ENCODE measurements around the gene RBM7. TPM values are rescaled to one million over a fixed set of nuclear protein-coding genes. Genes with fewer than 3 reads are reported as not detected.

Gene RBM7
- polyA plus RNA-seq, 1 experiment = 59.8 TPM

GRCh38 chr11:114416441-114416961 lies 16.0 kb downstream of the RBM7 start:
- Histone ChIP-seq H3K9me3 (ENCODE audit: control insufficient read depth, insufficient read depth, low read length) (no peaks in the 10 kb centered on the region), H3K27ac (ENCODE audit: low read depth, low read length) (no peak overlapping the region), H3K4me3 (ENCODE audit: low read depth, low read length) (no peak overlapping the region), H3K27me3 (ENCODE audit: control insufficient read depth, insufficient read depth, low read length) (no peaks in the 10 kb centered on the region)
- TF ChIP-seq, protein P1, sequence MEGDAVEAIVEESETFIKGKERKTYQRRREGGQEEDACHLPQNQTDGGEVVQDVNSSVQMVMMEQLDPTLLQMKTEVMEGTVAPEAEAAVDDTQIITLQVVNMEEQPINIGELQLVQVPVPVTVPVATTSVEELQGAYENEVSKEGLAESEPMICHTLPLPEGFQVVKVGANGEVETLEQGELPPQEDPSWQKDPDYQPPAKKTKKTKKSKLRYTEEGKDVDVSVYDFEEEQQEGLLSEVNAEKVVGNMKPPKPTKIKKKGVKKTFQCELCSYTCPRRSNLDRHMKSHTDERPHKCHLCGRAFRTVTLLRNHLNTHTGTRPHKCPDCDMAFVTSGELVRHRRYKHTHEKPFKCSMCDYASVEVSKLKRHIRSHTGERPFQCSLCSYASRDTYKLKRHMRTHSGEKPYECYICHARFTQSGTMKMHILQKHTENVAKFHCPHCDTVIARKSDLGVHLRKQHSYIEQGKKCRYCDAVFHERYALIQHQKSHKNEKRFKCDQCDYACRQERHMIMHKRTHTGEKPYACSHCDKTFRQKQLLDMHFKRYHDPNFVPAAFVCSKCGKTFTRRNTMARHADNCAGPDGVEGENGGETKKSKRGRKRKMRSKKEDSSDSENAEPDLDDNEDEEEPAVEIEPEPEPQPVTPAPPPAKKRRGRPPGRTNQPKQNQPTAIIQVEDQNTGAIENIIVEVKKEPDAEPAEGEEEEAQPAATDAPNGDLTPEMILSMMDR (IDR thresholded peaks at IDR 0.05; ENCODE audit: low read depth, low read length) = no peak
- DNase-seq (ENCODE audit: low read depth, low spot score) = no peak
- POLR2A ChIA-PET = no interaction called here
- CTCF ChIA-PET = interaction anchor here (1.5 kb wide), 1 partner anchor 69 kb away, joined by 4 read pairs; no protein-coding TSS in a partner anchor

DNA sequence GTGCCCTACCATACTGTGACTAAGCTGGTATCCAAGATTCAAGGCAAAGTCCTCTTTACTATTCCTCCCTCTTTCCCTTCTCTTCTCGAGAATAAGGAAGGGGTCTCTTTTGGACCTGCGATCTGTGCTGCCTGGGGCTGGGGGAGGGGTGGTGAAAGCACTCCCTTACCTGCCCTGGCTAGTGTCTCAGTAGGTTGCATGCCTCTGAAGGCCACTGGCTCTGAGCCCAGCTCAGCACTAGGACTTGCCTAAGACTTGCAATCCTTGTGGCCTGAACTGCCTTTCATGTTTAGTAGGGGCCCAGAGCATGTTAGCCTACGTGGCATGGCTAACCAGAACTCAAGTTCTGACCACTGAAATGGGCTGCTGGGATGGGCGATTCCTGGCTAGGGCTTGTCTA lies 25.8 kb downstream of the RBM7 start:
- Histone ChIP-seq H3K27ac (ENCODE audit: low read depth, low read length) (no peak overlapping the region), H3K9me3 (ENCODE audit: control insufficient read depth, insufficient read depth, low read length) (no peaks in the 10 kb centered on the region), H3K27me3 (ENCODE audit: control insufficient read depth, insufficient read depth, low read length) (no peaks in the 10 kb centered on the region), H3K4me3 (ENCODE audit: low read depth, low read length) (no peak overlapping the region)
- no peak for DNase-seq (ENCODE audit: low read depth, low spot score)
- ChIA-PET CTCF (no interaction called here), POLR2A (no interaction called here)
- TF ChIP-seq, protein P1 (IDR thresholded peaks at IDR 0.05; ENCODE audit: low read depth, low read length) = no peak

GRCh38 chr11:114430290-114430689 lies 29.8 kb downstream of the RBM7 start:
- ChIA-PET CTCF (interaction anchor here (1.0 to 1.2 kb wide), 2 partner anchors 84 to 90 kb away, joined by 3 read pairs; no protein-coding TSS in a partner anchor), POLR2A (no interaction called here)
- no peak for DNase-seq (ENCODE audit: low read depth, low spot score)
- Histone ChIP-seq H3K4me3 (ENCODE audit: low read depth, low read length) (no peak overlapping the region), H3K27ac (ENCODE audit: low read depth, low read length) (no peak overlapping the region), H3K27me3 (ENCODE audit: control insufficient read depth, insufficient read depth, low read length) (no peaks in the 10 kb centered on the region), H3K9me3 (ENCODE audit: control insufficient read depth, insufficient read depth, low read length) (no peaks in the 10 kb centered on the region)
- TF ChIP-seq, protein P1 (IDR thresholded peaks at IDR 0.05; ENCODE audit: low read depth, low read length) = no peak

DNA sequence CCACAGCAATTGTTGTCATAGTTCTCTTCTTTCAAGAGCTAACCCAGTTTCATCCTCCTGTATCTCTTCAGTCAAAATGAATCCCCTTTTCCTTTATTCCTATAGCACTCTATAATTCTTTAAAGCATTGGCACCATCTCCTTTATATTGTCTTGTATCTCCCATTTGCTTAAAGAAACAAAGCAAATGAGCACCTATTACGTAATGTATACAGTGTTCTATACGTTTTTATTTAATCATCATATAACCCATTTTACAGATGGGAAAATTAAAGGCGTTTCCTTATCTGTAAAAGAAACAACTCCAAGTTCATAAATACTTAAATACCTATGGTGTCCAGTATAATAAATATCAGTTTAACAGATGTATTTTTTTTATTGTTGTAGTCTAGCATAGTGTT lies 32.4 kb downstream of the RBM7 start:
- no peak for DNase-seq (ENCODE audit: low read depth, low spot score)
- POLR2A ChIA-PET = no interaction called here

GRCh38 chr11:114433376-114433775 lies 32.9 kb downstream of the RBM7 start:
- TF ChIP-seq, protein P1 (IDR thresholded peaks at IDR 0.05; ENCODE audit: low read depth, low read length) = no peak
- CTCF ChIA-PET = no interaction called here
- H3K27me3 ChIP-seq (ENCODE audit: control insufficient read depth, insufficient read depth, low read length) = no peaks in the 10 kb centered on the region

More for the DNA sequence above, 32.4 kb downstream of the RBM7 start:
- H3K4me3 ChIP-seq (ENCODE audit: low read depth, low read length) = no peak overlapping the region
- TF ChIP-seq, protein P1 (IDR thresholded peaks at IDR 0.05; ENCODE audit: low read depth, low read length) = no peak
- CTCF ChIA-PET = no interaction called here
- H3K27ac ChIP-seq (ENCODE audit: low read depth, low read length) = no peak overlapping the region
- H3K27me3 ChIP-seq (ENCODE audit: control insufficient read depth, insufficient read depth, low read length) = no peaks in the 10 kb centered on the region
- no peaks in the 10 kb centered on the region for H3K9me3 ChIP-seq (ENCODE audit: control insufficient read depth, insufficient read depth, low read length)

More at GRCh38 chr11:114433376-114433775, 32.9 kb downstream of the RBM7 start:
- no peak overlapping the region for H3K4me3 ChIP-seq (ENCODE audit: low read depth, low read length)
- no peak overlapping the region for H3K27ac ChIP-seq (ENCODE audit: low read depth, low read length)
- DNase-seq (ENCODE audit: low read depth, low spot score) = no peak
- POLR2A ChIA-PET = no interaction called here
- no peaks in the 10 kb centered on the region for H3K9me3 ChIP-seq (ENCODE audit: control insufficient read depth, insufficient read depth, low read length)
